WERI-Rb-1 (cell line): ENCODE results near the gene CSE1L.

Experiments
- DNase-seq: peaks from one replicate; pipeline ENCODE4 v3.0.0-alpha.2; 2020
- H3K27ac ChIP-seq: fragments of 250-450 bp; sonication (Bioruptor Pico); 2 replicates; pipeline ENCODE4 v1.5.1; 2020; ENCODE audit warnings: mild to moderate bottlenecking, moderate library complexity
- H3K27me3 ChIP-seq: fragments of 250-450 bp; sonication (Bioruptor Pico); 2 replicates; pipeline ENCODE4 v1.5.1; 2021; ENCODE audit warnings: mild to moderate bottlenecking, low read depth, moderate library complexity; ENCODE audit not compliant: insufficient read depth, severe bottlenecking
- H3K36me3 ChIP-seq: fragments of 250-450 bp; sonication (Bioruptor Pico); 2 replicates; pipeline ENCODE4 v1.5.1; 2020; ENCODE audit warnings: mild to moderate bottlenecking, moderate library complexity
- H3K4me3 ChIP-seq: 2 replicates; pipeline ENCODE4 v1.5.1; 2011; ENCODE audit warnings: low read depth, mild to moderate bottlenecking, control low read depth, low read length
- H3K9me3 ChIP-seq: fragments of 250-450 bp; sonication (Bioruptor Pico); 2 replicates; pipeline ENCODE4 v1.5.1; 2021; ENCODE audit warnings: mild to moderate bottlenecking, moderate library complexity; ENCODE audit not compliant: severe bottlenecking
- CTCF ChIP-seq: IDR thresholded peaks from 2 replicates; pipeline ENCODE4 v1.5.1; 2011; ENCODE audit warnings: low read depth, mild to moderate bottlenecking, control low read depth, inconsistent platforms, low read length

CSE1L gene

GRCh38 chr20:49136817-49137571, 90.9 kb downstream of the CSE1L start:
- no peak overlapping the region for H3K4me3 ChIP-seq
- DNase-seq: no peak
- H3K36me3 ChIP-seq: peaks cover 37% of the 10 kb centered on the region
- H3K27me3 ChIP-seq: no peaks in the 10 kb centered on the region
- no peak for TF ChIP-seq CTCF
- H3K27ac ChIP-seq: no peak overlapping the region
- H3K9me3 ChIP-seq: no peaks in the 10 kb centered on the region

- Histone ChIP-seq H3K27me3 (no peaks in the 10 kb centered on the region), H3K36me3 (peaks cover 30% of the 10 kb centered on the region), H3K27ac (no peak overlapping the region), H3K4me3 (no peak overlapping the region), H3K9me3 (no peaks in the 10 kb centered on the region)
- TF ChIP-seq CTCF: no peak
- no peak for DNase-seq
These were observed 92.3 kb downstream of the CSE1L start for GRCh38 chr20:49138431-49138830.

GRCh38 chr20:49140411-49140810, 94.3 kb downstream of the CSE1L start:
- no peak for DNase-seq
- peaks cover 31% of the 10 kb centered on the region for H3K36me3 ChIP-seq
- TF ChIP-seq CTCF: no peak
- H3K27me3 ChIP-seq: no peaks in the 10 kb centered on the region
- no peak overlapping the region for H3K4me3 ChIP-seq
- no peaks in the 10 kb centered on the region for H3K9me3 ChIP-seq
- no peak overlapping the region for H3K27ac ChIP-seq

- DNase-seq: no peak
- no peaks in the 10 kb centered on the region for H3K27me3 ChIP-seq
- no peak overlapping the region for H3K4me3 ChIP-seq
- TF ChIP-seq CTCF: no peak
- no peak overlapping the region for H3K27ac ChIP-seq
- peaks cover 31% of the 10 kb centered on the region for H3K36me3 ChIP-seq
- H3K9me3 ChIP-seq: no peaks in the 10 kb centered on the region
These were observed 94.7 kb downstream of the CSE1L start for GRCh38 chr20:49140834-49141233.
